HEK293 (cell line): ENCODE measurements around the gene INPP5B.
A peak's percentile ranks its signal among the peaks of the same experiment; 100 is the strongest.

Source experiments
- HOXD13 ChIP-seq: sonication (generic); formaldehyde crosslinking; IDR thresholded peaks from 2 replicates; pipeline ENCODE4 v1.8.0; 2022; ENCODE audit warnings: missing genetic modification reagents, borderline replicate concordance
- INSM2 ChIP-seq: fragments of 450-650 bp; formaldehyde crosslinking; IDR thresholded peaks from 2 replicates; pipeline ENCODE4 v1.5.1; 2016; ENCODE audit warnings: missing biosample characterization, missing genetic modification characterization
- KLF1 ChIP-seq: fragments of 450-650 bp; formaldehyde crosslinking; IDR thresholded peaks from 2 replicates; pipeline ENCODE4 v1.5.1; 2016; ENCODE audit warnings: missing biosample characterization, missing genetic modification characterization
- KLF17 ChIP-seq: fragments of 450-650 bp; formaldehyde crosslinking; IDR thresholded peaks from 2 replicates; pipeline ENCODE4 v1.5.1; 2016; ENCODE audit warnings: missing biosample characterization, missing genetic modification characterization
- KLF9 ChIP-seq: fragments of 450-650 bp; formaldehyde crosslinking; IDR thresholded peaks from 2 replicates; pipeline ENCODE4 v1.5.1; 2016; ENCODE audit warnings: missing biosample characterization, missing genetic modification characterization, low read depth
- OVOL3 ChIP-seq: fragments of 450-650 bp; formaldehyde crosslinking; IDR thresholded peaks from 2 replicates; pipeline ENCODE4 v1.5.1; 2016; ENCODE audit warnings: missing biosample characterization, missing genetic modification characterization
- TCF7L2 ChIP-seq: IDR thresholded peaks from 2 replicates; pipeline ENCODE4 v1.6.1; 2011; ENCODE audit warnings: low read depth, mild to moderate bottlenecking, inconsistent platforms, low read length, moderate library complexity, borderline replicate concordance
- YY1 ChIP-seq: fragments of 450-650 bp; formaldehyde crosslinking; IDR thresholded peaks from 2 replicates; pipeline ENCODE4 v1.5.1; 2018; ENCODE audit warnings: missing biosample characterization, missing genetic modification characterization
- ZBTB20 ChIP-seq: fragments of 450-650 bp; formaldehyde crosslinking; IDR thresholded peaks from 2 replicates; pipeline ENCODE4 v1.5.1; 2016; ENCODE audit warnings: missing biosample characterization, missing genetic modification characterization
- ZBTB26 ChIP-seq: fragments of 450-650 bp; formaldehyde crosslinking; optimal IDR thresholded peaks from 2 replicates; pipeline ENCODE3; 2016; ENCODE audit warnings: missing biosample characterization, mild to moderate bottlenecking, missing genetic modification characterization
- ZBTB48 ChIP-seq: fragments of 450-650 bp; formaldehyde crosslinking; IDR thresholded peaks from 2 replicates; pipeline ENCODE4 v1.5.1; 2016; ENCODE audit warnings: missing biosample characterization, missing genetic modification characterization
- ZBTB49 ChIP-seq: fragments of 450-650 bp; formaldehyde crosslinking; IDR thresholded peaks from 2 replicates; pipeline ENCODE4 v1.5.1; 2016; ENCODE audit warnings: missing biosample characterization, missing genetic modification characterization, low read depth
- ZNF10 ChIP-seq: fragments of 450-650 bp; formaldehyde crosslinking; IDR thresholded peaks from 2 replicates; pipeline ENCODE4 v1.5.1; 2017; ENCODE audit warnings: missing biosample characterization, missing genetic modification characterization
- ZNF121 ChIP-seq: fragments of 450-650 bp; formaldehyde crosslinking; IDR thresholded peaks from 2 replicates; pipeline ENCODE4 v1.5.1; 2016; ENCODE audit warnings: missing biosample characterization, missing genetic modification characterization
- ZNF146 ChIP-seq: fragments of 450-650 bp; formaldehyde crosslinking; IDR thresholded peaks from 2 replicates; pipeline ENCODE4 v1.5.1; 2016; ENCODE audit warnings: missing biosample characterization, missing genetic modification characterization
- ZNF169 ChIP-seq: fragments of 450-650 bp; formaldehyde crosslinking; IDR thresholded peaks from 2 replicates; pipeline ENCODE4 v1.5.1; 2016; ENCODE audit warnings: missing biosample characterization, missing genetic modification characterization
- ZNF221 ChIP-seq: fragments of 450-650 bp; formaldehyde crosslinking; IDR thresholded peaks from 2 replicates; pipeline ENCODE4 v1.5.1; 2017; ENCODE audit warnings: missing biosample characterization, missing genetic modification characterization, borderline replicate concordance
- ZNF239 ChIP-seq: fragments of 450-650 bp; formaldehyde crosslinking; IDR thresholded peaks from 2 replicates; pipeline ENCODE4 v1.5.1; 2016; ENCODE audit warnings: missing biosample characterization, missing genetic modification characterization
- ZNF280D ChIP-seq: fragments of 450-650 bp; formaldehyde crosslinking; IDR thresholded peaks from 2 replicates; pipeline ENCODE4 v1.5.1; 2016; ENCODE audit warnings: missing biosample characterization, missing genetic modification characterization
- ZNF335 ChIP-seq: fragments of 450-650 bp; formaldehyde crosslinking; conservative IDR thresholded peaks from 2 replicates; pipeline ENCODE4 v1.5.1; 2016; ENCODE audit warnings: missing biosample characterization, missing genetic modification characterization
- ZNF354C ChIP-seq: fragments of 450-650 bp; formaldehyde crosslinking; IDR thresholded peaks from 2 replicates; pipeline ENCODE4 v1.5.1; 2016; ENCODE audit warnings: missing biosample characterization, missing genetic modification characterization, low read depth, borderline replicate concordance
- ZNF529 ChIP-seq: fragments of 450-650 bp; formaldehyde crosslinking; IDR thresholded peaks from 2 replicates; pipeline ENCODE4 v1.5.1; 2017; ENCODE audit warnings: missing genetic modification characterization, missing biosample characterization; ENCODE audit not compliant: insufficient replicate concordance
- ZNF561 ChIP-seq: fragments of 450-650 bp; IDR thresholded peaks from 2 replicates; pipeline ENCODE4 v1.5.1; 2018; ENCODE audit warnings: missing biosample characterization, missing genetic modification characterization, borderline replicate concordance
- ZNF626 ChIP-seq: fragments of 450-650 bp; sonication (Bioruptor Pico); formaldehyde crosslinking; IDR thresholded peaks from 2 replicates; pipeline ENCODE4 v1.5.1; 2018; ENCODE audit warnings: missing biosample characterization, missing genetic modification characterization, inconsistent platforms
- ZNF670 ChIP-seq: fragments of 450-650 bp; formaldehyde crosslinking; IDR thresholded peaks from 2 replicates; pipeline ENCODE4 v1.5.1; 2016; ENCODE audit warnings: missing biosample characterization, missing genetic modification characterization, low read depth
- ZNF692 ChIP-seq: fragments of 450-650 bp; formaldehyde crosslinking; IDR thresholded peaks from 2 replicates; pipeline ENCODE4 v1.5.1; 2016; ENCODE audit warnings: missing biosample characterization, missing genetic modification characterization
- ZNF704 ChIP-seq: fragments of 450-650 bp; formaldehyde crosslinking; IDR thresholded peaks from 2 replicates; pipeline ENCODE4 v1.5.1; 2016; ENCODE audit warnings: missing biosample characterization, missing genetic modification characterization
- ZXDB ChIP-seq: fragments of 450-650 bp; formaldehyde crosslinking; IDR thresholded peaks from 2 replicates; pipeline ENCODE4 v1.5.1; 2016; ENCODE audit warnings: missing biosample characterization, missing genetic modification characterization

Gene INPP5B

GRCh38 chr1:37946703-37947360, at the start of gene INPP5B (continued):
- TF ChIP-seq ZBTB20 (tag by site-specific recombination) (peak; percentile 70; the same call in 1 of the 2 replicates), ZNF561 (no peak; the same call in 1 of the 2 replicates), ZNF626 (tag by site-specific recombination) (no peak), ZNF704 (tag by site-specific recombination) (no peak), ZNF692 (tag by site-specific recombination) (peak; percentile 60; the same call in 1 of the 2 replicates), KLF9 (tag by site-specific recombination) (0 out of 2 replicates have a peak, but pooled peaks have one; percentile 27), ZNF146 (tag by site-specific recombination) (no peak), ZNF670 (no peak), ZBTB49 (tag by site-specific recombination) (no peak), ZNF280D (tag by site-specific recombination) (no peak), ZBTB26 (tag by site-specific recombination) (no peak), HOXD13 (CRISPR knock-in tag) (no peak), ZNF10 (tag by site-specific recombination) (no peak), ZNF239 (tag by site-specific recombination) (no peak), OVOL3 (no peak), ZXDB (peak; percentile 71), INSM2 (tag by site-specific recombination) (no peak), ZNF221 (tag by site-specific recombination) (no peak), TCF7L2 (no peak), ZNF529 (tag by site-specific recombination) (no peak), ZNF335 (peak; percentile 89), ZNF169 (tag by site-specific recombination) (no peak), ZNF121 (tag by site-specific recombination) (no peak), KLF17 (tag by site-specific recombination) (peak; percentile 31; the same call in 1 of the 2 replicates), ZNF354C (tag by site-specific recombination) (no peak), YY1 (peak; percentile 74; the same call in 1 of the 2 replicates), KLF1 (tag by site-specific recombination) (peak; percentile 26; the same call in 1 of the 2 replicates), ZBTB48 (tag by site-specific recombination) (peak; percentile 88)
